ENCODE data around the gene ZNF79. TPM values are rescaled to one million over a fixed set of nuclear protein-coding genes. Genes with fewer than 3 reads are reported as not detected.

Gene ZNF79
- total and polyA plus RNA-seq, 9 of the 15 experiments (the other 6 are each of a cell fraction or from before 2014, with no cell fraction given): 0.62 to 7.0 (median 4.1) TPM

DNA sequence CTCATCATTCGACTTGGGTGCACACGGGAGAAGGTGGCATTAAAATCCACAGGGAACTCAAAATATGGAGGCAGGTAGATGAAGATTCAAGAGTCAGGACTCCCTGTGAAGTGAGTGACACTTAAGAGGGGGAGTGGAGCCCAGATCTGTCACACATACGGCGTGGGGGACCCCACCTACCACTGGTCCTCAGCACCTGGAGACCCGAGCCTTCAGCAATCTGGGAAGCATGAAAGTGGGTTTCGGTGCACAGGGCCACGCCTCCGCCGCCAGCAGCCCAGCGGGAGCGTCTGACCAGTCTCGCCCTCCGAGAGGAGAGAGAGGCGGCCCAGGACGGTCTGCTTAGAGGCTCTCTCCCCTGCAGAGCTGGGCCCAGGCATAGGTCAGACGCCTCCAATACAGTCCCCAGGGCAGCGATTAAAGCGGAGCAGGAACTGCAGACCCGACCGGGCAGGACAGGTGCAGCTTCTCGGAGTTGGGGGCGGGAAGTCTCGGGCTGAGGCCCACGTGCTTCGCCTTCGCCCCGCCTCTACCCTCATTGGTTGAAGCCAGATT, 27.9 kb upstream of the ZNF79 start (continued):
- TF ChIP-seq, protein P1, sequence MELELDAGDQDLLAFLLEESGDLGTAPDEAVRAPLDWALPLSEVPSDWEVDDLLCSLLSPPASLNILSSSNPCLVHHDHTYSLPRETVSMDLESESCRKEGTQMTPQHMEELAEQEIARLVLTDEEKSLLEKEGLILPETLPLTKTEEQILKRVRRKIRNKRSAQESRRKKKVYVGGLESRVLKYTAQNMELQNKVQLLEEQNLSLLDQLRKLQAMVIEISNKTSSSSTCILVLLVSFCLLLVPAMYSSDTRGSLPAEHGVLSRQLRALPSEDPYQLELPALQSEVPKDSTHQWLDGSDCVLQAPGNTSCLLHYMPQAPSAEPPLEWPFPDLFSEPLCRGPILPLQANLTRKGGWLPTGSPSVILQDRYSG (tag; conservative IDR thresholded peaks at IDR 0.05; ENCODE audit: low read depth): no peak
- TF ChIP-seq CCAR2 (IDR thresholded peaks at IDR 0.05; ENCODE audit: low read depth, low read length) (no peak), ZNF830 (CRISPR knock-in tag; IDR thresholded peaks at IDR 0.05) (no peak), TEAD1 (CRISPR knock-in tag; IDR thresholded peaks at IDR 0.05) (no peak), ZNF507 (tag; conservative IDR thresholded peaks at IDR 0.05) (no peak), SMAD4 (CRISPR knock-in tag; conservative IDR thresholded peaks at IDR 0.05) (peak; percentile 39; the same call in 1 of the 2 replicates), MAFK (IDR thresholded peaks at IDR 0.05; ENCODE audit: low read length) (no peak), ARNT (IDR thresholded peaks at IDR 0.05) (no peak), TAF7 (tag; IDR thresholded peaks at IDR 0.05) (no peak), BMI1 (IDR thresholded peaks at IDR 0.05; ENCODE audit: low read length) (no peak), DACH1 (IDR thresholded peaks at IDR 0.05; ENCODE audit: partially characterized antibody) (no peak), MEIS2 (IDR thresholded peaks at IDR 0.05; ENCODE audit: partially characterized antibody) (no peak)
- TF ChIP-seq, protein P2, sequence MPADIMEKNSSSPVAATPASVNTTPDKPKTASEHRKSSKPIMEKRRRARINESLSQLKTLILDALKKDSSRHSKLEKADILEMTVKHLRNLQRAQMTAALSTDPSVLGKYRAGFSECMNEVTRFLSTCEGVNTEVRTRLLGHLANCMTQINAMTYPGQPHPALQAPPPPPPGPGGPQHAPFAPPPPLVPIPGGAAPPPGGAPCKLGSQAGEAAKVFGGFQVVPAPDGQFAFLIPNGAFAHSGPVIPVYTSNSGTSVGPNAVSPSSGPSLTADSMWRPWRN (IDR thresholded peaks at IDR 0.05; ENCODE audit: low read depth): no peak
- TF ChIP-seq, protein P3, sequence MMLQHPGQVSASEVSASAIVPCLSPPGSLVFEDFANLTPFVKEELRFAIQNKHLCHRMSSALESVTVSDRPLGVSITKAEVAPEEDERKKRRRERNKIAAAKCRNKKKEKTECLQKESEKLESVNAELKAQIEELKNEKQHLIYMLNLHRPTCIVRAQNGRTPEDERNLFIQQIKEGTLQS (IDR thresholded peaks at IDR 0.05): no peak
- TF ChIP-seq, protein P3 (CRISPR knock-in tag; conservative IDR thresholded peaks at IDR 0.05): no peak
- TF ChIP-seq, protein P4, sequence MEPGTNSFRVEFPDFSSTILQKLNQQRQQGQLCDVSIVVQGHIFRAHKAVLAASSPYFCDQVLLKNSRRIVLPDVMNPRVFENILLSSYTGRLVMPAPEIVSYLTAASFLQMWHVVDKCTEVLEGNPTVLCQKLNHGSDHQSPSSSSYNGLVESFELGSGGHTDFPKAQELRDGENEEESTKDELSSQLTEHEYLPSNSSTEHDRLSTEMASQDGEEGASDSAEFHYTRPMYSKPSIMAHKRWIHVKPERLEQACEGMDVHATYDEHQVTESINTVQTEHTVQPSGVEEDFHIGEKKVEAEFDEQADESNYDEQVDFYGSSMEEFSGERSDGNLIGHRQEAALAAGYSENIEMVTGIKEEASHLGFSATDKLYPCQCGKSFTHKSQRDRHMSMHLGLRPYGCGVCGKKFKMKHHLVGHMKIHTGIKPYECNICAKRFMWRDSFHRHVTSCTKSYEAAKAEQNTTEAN (CRISPR knock-in tag; IDR thresholded peaks at IDR 0.05): no peak
- TF ChIP-seq, protein P5, sequence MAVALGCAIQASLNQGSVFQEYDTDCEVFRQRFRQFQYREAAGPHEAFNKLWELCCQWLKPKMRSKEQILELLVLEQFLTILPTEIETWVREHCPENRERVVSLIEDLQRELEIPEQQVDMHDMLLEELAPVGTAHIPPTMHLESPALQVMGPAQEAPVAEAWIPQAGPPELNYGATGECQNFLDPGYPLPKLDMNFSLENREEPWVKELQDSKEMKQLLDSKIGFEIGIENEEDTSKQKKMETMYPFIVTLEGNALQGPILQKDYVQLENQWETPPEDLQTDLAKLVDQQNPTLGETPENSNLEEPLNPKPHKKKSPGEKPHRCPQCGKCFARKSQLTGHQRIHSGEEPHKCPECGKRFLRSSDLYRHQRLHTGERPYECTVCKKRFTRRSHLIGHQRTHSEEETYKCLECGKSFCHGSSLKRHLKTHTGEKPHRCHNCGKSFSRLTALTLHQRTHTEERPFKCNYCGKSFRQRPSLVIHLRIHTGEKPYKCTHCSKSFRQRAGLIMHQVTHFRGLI (CRISPR knock-in tag; IDR thresholded peaks at IDR 0.05): no peak
- TF ChIP-seq, protein P6, sequence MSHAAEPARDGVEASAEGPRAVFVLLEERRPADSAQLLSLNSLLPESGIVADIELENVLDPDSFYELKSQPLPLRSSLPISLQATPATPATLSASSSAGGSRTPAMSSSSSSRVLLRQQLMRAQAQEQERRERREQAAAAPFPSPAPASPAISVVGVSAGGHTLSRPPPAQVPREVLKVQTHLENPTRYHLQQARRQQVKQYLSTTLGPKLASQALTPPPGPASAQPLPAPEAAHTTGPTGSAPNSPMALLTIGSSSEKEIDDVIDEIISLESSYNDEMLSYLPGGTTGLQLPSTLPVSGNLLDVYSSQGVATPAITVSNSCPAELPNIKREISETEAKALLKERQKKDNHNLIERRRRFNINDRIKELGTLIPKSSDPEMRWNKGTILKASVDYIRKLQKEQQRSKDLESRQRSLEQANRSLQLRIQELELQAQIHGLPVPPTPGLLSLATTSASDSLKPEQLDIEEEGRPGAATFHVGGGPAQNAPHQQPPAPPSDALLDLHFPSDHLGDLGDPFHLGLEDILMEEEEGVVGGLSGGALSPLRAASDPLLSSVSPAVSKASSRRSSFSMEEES (CRISPR knock-in tag; IDR thresholded peaks at IDR 0.05): no peak
- TF ChIP-seq, protein P7, sequence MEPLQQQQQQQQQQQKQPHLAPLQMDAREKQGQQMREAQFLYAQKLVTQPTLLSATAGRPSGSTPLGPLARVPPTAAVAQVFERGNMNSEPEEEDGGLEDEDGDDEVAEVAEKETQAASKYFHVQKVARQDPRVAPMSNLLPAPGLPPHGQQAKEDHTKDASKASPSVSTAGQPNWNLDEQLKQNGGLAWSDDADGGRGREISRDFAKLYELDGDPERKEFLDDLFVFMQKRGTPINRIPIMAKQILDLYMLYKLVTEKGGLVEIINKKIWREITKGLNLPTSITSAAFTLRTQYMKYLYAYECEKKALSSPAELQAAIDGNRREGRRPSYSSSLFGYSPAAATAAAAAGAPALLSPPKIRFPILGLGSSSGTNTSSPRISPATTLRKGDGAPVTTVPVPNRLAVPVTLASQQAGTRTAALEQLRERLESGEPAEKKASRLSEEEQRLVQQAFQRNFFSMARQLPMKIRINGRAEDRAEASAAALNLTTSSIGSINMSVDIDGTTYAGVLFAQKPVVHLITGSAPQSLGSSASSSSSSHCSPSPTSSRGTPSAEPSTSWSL (CRISPR knock-in tag; IDR thresholded peaks at IDR 0.05; ENCODE audit: borderline replicate concordance): no peak
